Brain microvascular endothelial cell (primary cell): ENCODE measurements around the gene DNAJC16.
"Not testable (repeated sequence)": the region's sequence is repeated elsewhere in the genome, so short reads cannot be mapped to it uniquely, and the experiment has no call there.

Experiments used
- DNase-seq: peaks from one replicate; pipeline ENCODE4 v3.0.0-alpha.2; 2020
- H3K27ac ChIP-seq: fragments of 250-450 bp; sonication (Bioruptor Pico); 2 replicates; pipeline ENCODE4 v1.5.1; 2020; ENCODE audit warnings: mild to moderate bottlenecking, moderate library complexity
- H3K27me3 ChIP-seq: fragments of 250-450 bp; sonication (Bioruptor Pico); replicated peaks from 2 replicates; pipeline ENCODE4 v1.5.1; 2020; ENCODE audit warnings: mild to moderate bottlenecking
- H3K36me3 ChIP-seq: fragments of 250-450 bp; sonication (Bioruptor Pico); replicated peaks from 2 replicates; pipeline ENCODE4 v1.5.1; 2020; ENCODE audit warnings: mild to moderate bottlenecking
- H3K4me3 ChIP-seq: 2 replicates; pipeline ENCODE4 v1.5.1; 2011; ENCODE audit warnings: low read depth, mild to moderate bottlenecking, control low read depth, low read length, moderate library complexity
- CTCF ChIP-seq: IDR thresholded peaks from 2 replicates; pipeline ENCODE4 v1.5.1; 2011; ENCODE audit warnings: low read depth, mild to moderate bottlenecking, moderate library complexity, low read length, control low read depth, inconsistent platforms; ENCODE audit errors: missing control alignments
- in situ Hi-C: cut with HindIII; loops from 2 replicates; pipeline ENCODE4 v1.10.0; 2017; ENCODE audit warnings: low sequenced_read_pairs, low pct_ligation_motif_present

DNAJC16 gene

DNA sequence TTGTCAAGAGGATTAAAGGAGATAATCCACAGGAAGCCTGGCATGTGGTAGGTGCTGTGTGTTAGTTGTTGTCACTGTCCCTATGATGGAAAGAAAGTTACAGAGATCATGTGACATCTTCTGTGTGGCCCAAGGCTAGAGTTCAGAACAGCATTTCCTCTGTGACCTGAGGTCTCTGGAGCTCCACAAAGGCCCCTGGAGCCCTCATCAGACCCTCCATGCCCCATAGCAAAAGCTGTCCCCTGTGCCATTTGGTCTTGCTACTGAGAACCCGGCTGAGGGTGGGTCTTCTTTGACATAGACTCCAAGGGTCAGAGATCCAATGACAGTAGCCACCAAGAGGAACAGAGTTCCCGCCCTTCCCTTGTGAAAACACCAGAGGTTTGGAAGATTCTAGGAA, 42.7 kb upstream of the DNAJC16 start:
- in situ Hi-C loops, result no loop called here

GRCh38 chr1:15484443-15484842, 42.2 kb upstream of the DNAJC16 start:
- H3K27me3 ChIP-seq, in situ Hi-C loops, H3K36me3 ChIP-seq, DNase-seq, H3K27ac ChIP-seq, H3K4me3 ChIP-seq: not testable (repeated sequence)

More for the DNA sequence above, 42.7 kb upstream of the DNAJC16 start:
- no peaks in the 10 kb centered on the region for H3K36me3 ChIP-seq
- H3K4me3 ChIP-seq, result no peak overlapping the region
- TF ChIP-seq CTCF, result no peak
- H3K27me3 ChIP-seq, result no peaks in the 10 kb centered on the region
- DNase-seq, result no peak
- no peak overlapping the region for H3K27ac ChIP-seq

- Histone ChIP-seq H3K27ac (no peak overlapping the region), H3K36me3 (no peaks in the 10 kb centered on the region), H3K4me3 (no peak overlapping the region), H3K27me3 (no peaks in the 10 kb centered on the region)
- no peak for TF ChIP-seq CTCF
- in situ Hi-C loops, result no loop called here
- DNase-seq, result no peak
These were observed 41.0 kb upstream of the DNAJC16 start for GRCh38 chr1:15485636-15486035.

DNA sequence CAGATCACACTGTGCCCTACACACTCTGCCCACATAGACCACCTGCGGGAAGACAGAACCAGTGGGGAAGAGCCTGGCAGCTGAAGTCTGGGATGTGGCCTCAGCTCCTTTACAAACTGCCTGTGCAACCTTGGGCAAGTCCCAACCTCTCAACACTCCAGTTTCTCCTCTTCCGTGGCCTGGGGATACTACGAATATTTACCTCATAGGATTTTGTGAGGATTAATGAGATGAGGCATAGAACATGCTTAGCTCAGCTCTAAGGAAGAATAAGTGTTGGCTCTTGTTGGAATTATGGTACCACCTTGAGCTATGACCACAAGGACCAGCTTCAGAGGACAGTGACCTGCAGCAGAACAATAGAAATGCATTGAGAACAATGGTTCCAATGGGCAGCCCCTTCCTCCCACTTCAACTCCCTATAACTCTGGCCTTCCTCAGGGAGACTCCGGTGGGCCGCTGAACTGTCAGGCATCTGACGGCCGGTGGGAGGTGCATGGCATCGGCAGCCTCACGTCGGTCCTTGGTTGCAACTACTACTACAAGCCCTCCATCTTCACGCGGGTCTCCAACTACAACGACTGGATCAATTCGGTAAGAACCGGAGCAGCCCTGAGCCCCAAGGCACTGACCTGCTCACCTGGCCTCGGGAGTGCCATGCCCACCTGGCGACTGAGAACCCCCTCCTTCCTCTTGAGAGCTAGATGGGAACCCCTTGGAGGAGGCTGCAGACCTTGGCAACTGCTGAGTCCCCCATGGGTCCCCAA, 39.6 kb upstream of the DNAJC16 start:
- DNase-seq, H3K27me3 ChIP-seq, H3K27ac ChIP-seq: not testable (repeated sequence)

GRCh38 chr1:15488371-15488770, 38.3 kb upstream of the DNAJC16 start:
- H3K27me3 ChIP-seq, result no peaks in the 10 kb centered on the region
- no peak for DNase-seq
- H3K4me3 ChIP-seq, result no peak overlapping the region
- TF ChIP-seq CTCF, result no peak
- H3K27ac ChIP-seq, result no peak overlapping the region
- in situ Hi-C loops, result no loop called here
- H3K36me3 ChIP-seq, result no peaks in the 10 kb centered on the region

More for the DNA sequence above, 39.6 kb upstream of the DNAJC16 start:
- H3K36me3 ChIP-seq, in situ Hi-C loops, H3K4me3 ChIP-seq: not testable (repeated sequence)

DNA sequence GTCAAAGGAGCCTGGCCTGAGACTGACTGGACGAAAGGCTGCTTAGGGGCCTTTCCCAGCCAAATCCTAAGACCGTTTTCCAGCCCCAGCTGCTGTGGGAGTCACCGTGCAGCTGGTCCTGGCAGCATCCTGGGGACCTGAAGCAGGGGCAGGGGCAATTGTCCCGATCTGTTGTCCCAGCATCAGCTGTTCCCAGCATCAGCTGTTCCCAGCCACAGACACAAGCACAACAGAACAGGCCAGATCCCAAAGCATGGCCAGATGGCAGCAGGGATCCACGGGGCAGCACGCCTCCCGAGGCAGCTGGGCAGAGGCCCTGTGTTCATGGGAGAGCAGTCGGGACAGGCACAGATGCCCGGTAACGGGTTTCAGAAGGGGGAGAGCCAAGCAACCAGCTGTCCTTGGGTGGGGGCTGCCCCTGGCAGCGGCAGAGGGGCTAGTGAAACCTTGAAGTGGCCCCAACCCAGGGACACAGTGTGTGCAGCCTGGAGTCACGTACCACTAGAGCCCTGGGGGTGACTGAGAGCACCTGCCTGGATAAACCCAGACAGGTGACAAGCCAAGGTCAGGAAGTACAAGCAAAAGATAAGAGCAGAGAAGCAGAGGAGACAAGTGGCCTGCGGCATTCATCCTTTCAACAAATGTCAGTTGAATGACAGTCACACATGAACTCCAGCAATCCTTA, 37.5 kb upstream of the DNAJC16 start:
- in situ Hi-C loops, result no loop called here
- TF ChIP-seq CTCF, result no peak
- no peaks in the 10 kb centered on the region for H3K27me3 ChIP-seq
- no peak overlapping the region for H3K4me3 ChIP-seq
- H3K36me3 ChIP-seq, result no peaks in the 10 kb centered on the region
- H3K27ac ChIP-seq, result no peak overlapping the region
- DNase-seq, result no peak

GRCh38 chr1:15491010-15491409, 35.6 kb upstream of the DNAJC16 start:
- in situ Hi-C loops, H3K27ac ChIP-seq, H3K27me3 ChIP-seq, H3K36me3 ChIP-seq, H3K4me3 ChIP-seq: not testable (repeated sequence)
- DNase-seq, result peak; percentile 36
